GM19099 (cell line): ENCODE results near the gene AP1S2.

Experiments used
- POLR2A ChIP-seq: IDR thresholded peaks from 3 replicates; pipeline ENCODE4 v1.6.1; 2011; ENCODE audit warnings: low read depth; ENCODE audit not compliant: insufficient read length; ENCODE audit errors: extremely low read depth

AP1S2 gene

GRCh38 chrX:15786915-15787314 is 67.7 kb downstream of the AP1S2 start:
- no peak for TF ChIP-seq POLR2A

DNA sequence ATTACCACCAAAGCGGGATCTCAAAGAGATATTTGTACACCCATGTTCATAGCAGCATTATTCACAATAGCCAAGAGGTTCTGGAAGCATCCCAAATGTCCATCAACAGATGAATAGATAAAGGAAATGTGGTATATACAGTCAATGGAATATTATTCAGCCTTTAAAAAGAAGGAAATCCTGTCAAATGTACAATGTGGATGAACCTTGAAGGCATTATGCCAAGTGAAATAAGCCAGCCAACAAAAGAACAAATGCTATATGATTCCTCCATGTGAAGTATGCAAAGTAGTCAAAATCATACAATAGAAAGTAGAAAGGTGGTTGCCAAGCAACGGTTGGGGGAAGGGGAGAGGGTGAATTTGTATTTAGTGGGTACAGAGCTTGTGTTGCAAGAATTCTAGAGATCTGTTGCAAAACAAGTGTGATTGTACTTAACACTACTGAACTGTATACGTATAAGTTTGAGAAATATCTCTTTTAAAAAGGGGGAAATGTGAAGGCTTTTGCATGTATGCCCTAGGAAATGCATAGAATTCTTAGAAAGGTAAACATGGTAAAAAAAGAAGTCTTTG is 69.3 kb downstream of the AP1S2 start:
- no peak for TF ChIP-seq POLR2A

DNA sequence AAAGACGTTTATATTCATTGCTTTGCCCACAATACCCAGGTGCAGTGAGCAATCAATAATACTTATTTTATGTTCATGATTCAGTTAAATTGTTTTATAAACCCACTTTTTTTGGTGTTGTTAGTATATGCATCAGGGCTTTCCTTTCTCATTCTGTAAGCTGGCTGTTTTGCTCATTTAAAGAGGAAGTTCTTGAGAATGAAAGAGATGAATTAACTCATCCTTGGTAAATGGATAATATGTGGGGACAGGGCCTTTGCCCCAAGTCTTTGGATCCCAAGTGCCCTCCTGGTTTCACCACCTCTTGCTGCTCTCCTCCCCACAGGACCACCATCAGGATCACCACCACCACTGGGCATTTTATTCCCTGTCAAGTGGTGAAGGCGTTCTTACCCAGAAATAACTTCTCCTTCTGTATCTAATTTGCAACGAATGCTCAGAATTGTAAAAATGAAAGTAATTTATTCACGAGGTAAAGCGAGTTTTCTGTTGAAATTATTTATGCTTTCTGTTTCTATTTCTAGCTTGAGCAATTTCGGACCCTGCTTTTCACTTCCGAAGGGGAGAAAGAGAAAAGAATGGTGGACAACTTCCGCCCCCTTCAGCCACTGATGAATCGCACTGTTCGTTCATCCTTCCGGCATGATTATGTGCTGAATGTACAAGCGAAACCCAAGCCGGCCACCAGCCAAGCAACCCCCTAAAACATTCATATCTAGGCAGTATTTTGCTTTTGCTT is 72.5 kb downstream of the AP1S2 start:
- TF ChIP-seq POLR2A: peak; percentile 47
